K562 (cell line): ENCODE measurements around the gene ARHGAP28. TPM values are rescaled to one million over a fixed set of nuclear protein-coding genes. Genes with fewer than 3 reads are reported as not detected.
A peak's percentile ranks its signal among the peaks of the same experiment; 100 is the strongest.

ENCODE experiments used
- CC2D1A ChIP-seq: fragments of 450-650 bp; IDR thresholded peaks from 2 replicates; pipeline ENCODE4 v1.6.1; 2017; ENCODE audit warnings: mild to moderate bottlenecking
- CEBPZ ChIP-seq: fragments of 150-350 bp; IDR thresholded peaks from 2 replicates; pipeline ENCODE4 v1.6.1; 2014; ENCODE audit warnings: low read depth, mild to moderate bottlenecking, low read length, borderline replicate concordance
- HDAC2 ChIP-seq: fragments of 450-650 bp; IDR thresholded peaks from 2 replicates; pipeline ENCODE4 v1.6.1; 2016; ENCODE audit warnings: mild to moderate bottlenecking
- KDM1A ChIP-seq, 2 experiments: fragments of 450-650 bp; IDR thresholded peaks; 2 replicates each; pipeline ENCODE4 v1.6.1; 2016; ENCODE audit warnings: mild to moderate bottlenecking in 2 of 2
- KDM4B ChIP-seq, 2 experiments: fragments of 450-650 bp in 1 of 2; sonication (generic) in 1 of 2; IDR thresholded peaks; 2 replicates each; pipeline ENCODE4 v1.6.1; 2016 to 2017; ENCODE audit warnings: borderline replicate concordance in 2 of 2, antibody characterized with exemption in 1 of 2, low read depth in 1 of 2, mild to moderate bottlenecking in 1 of 2
- NONO ChIP-seq, 2 experiments: fragments of 200-400 bp in 1 of 2; fragments of 450-650 bp in 1 of 2; formaldehyde crosslinking in 1 of 2; IDR thresholded peaks; 2 replicates each; pipeline ENCODE4 v1.6.1; 2017; ENCODE audit warnings: low read depth in 2 of 2, mild to moderate bottlenecking in 2 of 2, moderate library complexity in 2 of 2, low read length in 1 of 2
- PREB ChIP-seq: sonication (generic); formaldehyde crosslinking; IDR thresholded peaks from 2 replicates; pipeline ENCODE4 v1.8.1; 2023; ENCODE audit warnings: mild to moderate bottlenecking, missing genetic modification reagents
- REST ChIP-seq, 2 experiments: fragments of 450-650 bp; formaldehyde crosslinking in 1 of 2; IDR thresholded peaks; 2 replicates each; pipeline versions ENCODE4 v1.4.0 to v1.6.1; 2014 to 2020; ENCODE audit warnings: mild to moderate bottlenecking in 2 of 2, borderline replicate concordance in 1 of 2, low read depth in 1 of 2
- YY1 ChIP-seq, 3 experiments: IDR thresholded peaks; 2 replicates each; pipeline ENCODE4 v1.6.1; 2011; ENCODE audit warnings: low read length in 2 of 3, mild to moderate bottlenecking in 2 of 3, moderate library complexity in 2 of 3, borderline replicate concordance in 1 of 3, control low read depth in 1 of 3, low read depth in 1 of 3; ENCODE audit not compliant: insufficient read depth in 3 of 3, insufficient replicate concordance in 2 of 3, control insufficient read depth in 1 of 3, insufficient read length in 1 of 3; ENCODE audit errors: extremely low read depth in 1 of 3
- ZBTB1 ChIP-seq: sonication (generic); formaldehyde crosslinking; IDR thresholded peaks from 2 replicates; pipeline ENCODE4 v1.8.1; 2023; ENCODE audit warnings: missing genetic modification reagents, low read depth, mild to moderate bottlenecking, borderline replicate concordance
- ZFP30 ChIP-seq: fragments of 250-450 bp; sonication (Bioruptor Pico); IDR thresholded peaks from 2 replicates; pipeline ENCODE4 v1.8.0; 2022; ENCODE audit warnings: moderate library complexity, mild to moderate bottlenecking, inconsistent platforms, borderline replicate concordance
- ZNF143 ChIP-seq: sonication (generic); formaldehyde crosslinking; IDR thresholded peaks from 2 replicates; pipeline ENCODE4 v1.9.0; 2022; ENCODE audit warnings: mild to moderate bottlenecking, missing genetic modification reagents
- ZNF551 ChIP-seq: fragments of 250-450 bp; sonication (Bioruptor Pico); IDR thresholded peaks from 2 replicates; pipeline ENCODE4 v1.5.0; 2021; ENCODE audit warnings: mild to moderate bottlenecking, moderate library complexity
- polyA plus RNA-seq, 8 experiments: library from polyadenylated mRNA; depleted of rRNA in 4 of 8; stranded (reverse) in 5 of 8; unstranded in 3 of 8; fragments of >200 nt; fragmentation: Nextera tagmentation in 2 of 8; fragmentation: Illumina TruSeq in 1 of 8; extraction: Ambion mirVana in 2 of 8; extraction: Trizol in 1 of 8; gene quantifications; 2 replicates each; pipeline versions ENCODE4 v1.2.1 to v1.2.3, GENCODE V29; 2011 to 2014; ENCODE audit warnings: inconsistent platforms in 1 of 8, missing spikeins in 1 of 8
- total RNA-seq, 7 experiments: library from RNA; depleted of rRNA in 6 of 7; stranded (reverse); fragments of >200 nt in 6 of 7; fragmentation: Illumina TruSeq in 2 of 7; extraction: Trizol in 2 of 7; gene quantifications; 2 replicates each; pipeline versions ENCODE4 v1.2.1 to v1.2.3, GENCODE V29; 2011 to 2021; ENCODE audit warnings: low replicate concordance in 1 of 7

ARHGAP28 gene
- total and polyA plus RNA-seq, 9 of the 15 experiments (the other 6 are each of a cell fraction or from before 2014, with no cell fraction given), result 0.93 to 5.9 (median 5.0) TPM

- no peak for TF ChIP-seq NONO (IDR thresholded peaks at IDR 0.05; ENCODE audit: low read depth in 2 of 2, low read length in 1 of 2)
- 0 out of 2 replicates have a peak, but pooled peaks have one; percentile 23 for TF ChIP-seq PREB
- TF ChIP-seq ZFP30 (CRISPR knock-in tag), result no peak
- no peak for TF ChIP-seq YY1 (IDR thresholded peaks at IDR 0.05; ENCODE audit: borderline replicate concordance in 1 of 3, control insufficient read depth in 1 of 3, extremely low read depth in 1 of 3, insufficient read depth in 3 of 3, insufficient read length in 1 of 3, insufficient replicate concordance in 2 of 3, low read depth in 1 of 3, low read length in 2 of 3)
- 0 out of 2 replicates have a peak, but pooled peaks have one; percentile 48 for TF ChIP-seq CC2D1A
- TF ChIP-seq KDM4B (IDR thresholded peaks at IDR 0.05; ENCODE audit: borderline replicate concordance in 2 of 2, low read depth in 1 of 2), result no peak
- peak; percentile 43; the same call in 1 of the 2 replicates for TF ChIP-seq HDAC2
- TF ChIP-seq REST (IDR thresholded peaks at IDR 0.05; ENCODE audit: borderline replicate concordance), result no peak
- TF ChIP-seq REST (CRISPR knock-in tag; IDR thresholded peaks at IDR 0.05; ENCODE audit: low read depth), result no peak
- no peak for TF ChIP-seq CEBPZ
- no peak for TF ChIP-seq KDM1A (IDR thresholded peaks at IDR 0.05)
- no peak for TF ChIP-seq ZBTB1
- TF ChIP-seq ZNF551 (CRISPR knock-in tag), result no peak
- TF ChIP-seq ZNF143, result no peak
Measured at GRCh38 chr18:6682437-6683111, 46.9 kb upstream of the ARHGAP28 start (continued).
